Pancreas (tissue), 10 donors: ENCODE measurements around the gene MST1R. TPM values are rescaled to one million over a fixed set of nuclear protein-coding genes. Genes with fewer than 3 reads are reported as not detected.

Source experiments
- ATAC-seq, 4 donors: fragments of 200-7000 bp; cut with Tn5 transposase; one replicate each; pipeline versions ENCODE4 v1.8.0 to v1.9.1; 2020; ENCODE audit warnings: mild to moderate bottlenecking in 4 of 4, moderate library complexity in 4 of 4
- DNase-seq, 6 donors: peaks; one replicate each; pipeline ENCODE4 v3.0.0-alpha.2; 2020
- FAIRE-seq: peaks from 2 replicates; lab custom pipeline; 2012; peaks lifted over from hg19 to GRCh38; lab: Jason Lieb, UNC
- H3K27ac ChIP-seq, 4 donors: fragments of 200-600 bp; sonication (generic); 1 replicate in 3 of 4; 2 replicates in 1 of 4; pipeline versions ENCODE4 v1.5.0 to v1.8.0; 2020
- H3K27me3 ChIP-seq, 4 donors: fragments of 200-600 bp; one replicate each; pipeline ENCODE4 v1.8.0; 2021
- H3K36me3 ChIP-seq, 3 donors: fragments of 200-600 bp; sonication (generic) in 1 of 3; one replicate each; pipeline versions ENCODE4 v1.5.0 to v1.8.0; 2020 to 2021
- H3K4me1 ChIP-seq, 3 donors: fragments of 200-600 bp; one replicate each; pipeline ENCODE4 v1.8.0; 2021
- H3K4me3 ChIP-seq, 4 donors: fragments of 200-600 bp; sonication (generic) in 2 of 4; one replicate each; pipeline versions ENCODE4 v1.5.0 to v1.8.0; 2020 to 2021
- H3K9me3 ChIP-seq, 4 donors: fragments of 200-600 bp; one replicate each; pipeline ENCODE4 v1.8.0; 2021
- WGBS, 2 donors: extraction: QIAGEN DNeasy Blood & Tissue Kit; methylation state at CpG; one replicate each; pipeline ENCODE4 v1.1.7; 2013; 5-methylcytosine and 5-hydroxymethylcytosine counted together
- intact Hi-C, 3 donors: fragments of 100-400 bp; cut with DNase I; formaldehyde crosslinking; loops; one replicate each; pipeline versions ENCODE4 v1.11.1 to v1.14.2; 2022
- polyA plus RNA-seq, 2 donors: library from polyadenylated mRNA; stranded (reverse); fragments of 200-250 nt; gene quantifications; one replicate each; pipeline ENCODE4 v1.2.3, GENCODE V29; 2013
- total RNA-seq, 6 donors: library from RNA; stranded (reverse); fragmentation: NEBNext Ultra II Directional in 4 of 6; extraction: Animal tissue kit (Norgen Biotek cat#: 25700) in 4 of 6; gene quantifications; one replicate each; pipeline versions ENCODE4 v1.2.1 to v1.2.4, GENCODE V29; 2021 to 2023
- TF ChIP-seq, protein P1 (sequence below), 4 donors: fragments of 200-600 bp; sonication (generic) in 3 of 4; IDR thresholded peaks; one replicate each; pipeline versions ENCODE4 v1.5.0 to v1.8.0; 2021; ENCODE audit warnings: antibody characterized with exemption in 4 of 4
- donor health status: healthy with polysubstance abuse.
- donor health status: DM: no; HTN: no; CAD: no; lungs with moderate emphysema.
- donor health status: DM: no; HTN: no; CAD: no.
- donor health status: control.
- donor health status: control.
- donor health status: Bipolar disorder and iron deficiency.
- donor health status: DM: yes; HTN: yes; CAD: no.
- donor health status: DM: no; HTN: no; CAD: no.
- donor health status: DM: no; HTN: no; CAD: no.
- donor health status: DM: yes; HTN: yes; CAD: no.

MST1R gene
- total and polyA plus RNA-seq, 8 donors = 4.9 to 14.7 (median 7.0) TPM

DNA sequence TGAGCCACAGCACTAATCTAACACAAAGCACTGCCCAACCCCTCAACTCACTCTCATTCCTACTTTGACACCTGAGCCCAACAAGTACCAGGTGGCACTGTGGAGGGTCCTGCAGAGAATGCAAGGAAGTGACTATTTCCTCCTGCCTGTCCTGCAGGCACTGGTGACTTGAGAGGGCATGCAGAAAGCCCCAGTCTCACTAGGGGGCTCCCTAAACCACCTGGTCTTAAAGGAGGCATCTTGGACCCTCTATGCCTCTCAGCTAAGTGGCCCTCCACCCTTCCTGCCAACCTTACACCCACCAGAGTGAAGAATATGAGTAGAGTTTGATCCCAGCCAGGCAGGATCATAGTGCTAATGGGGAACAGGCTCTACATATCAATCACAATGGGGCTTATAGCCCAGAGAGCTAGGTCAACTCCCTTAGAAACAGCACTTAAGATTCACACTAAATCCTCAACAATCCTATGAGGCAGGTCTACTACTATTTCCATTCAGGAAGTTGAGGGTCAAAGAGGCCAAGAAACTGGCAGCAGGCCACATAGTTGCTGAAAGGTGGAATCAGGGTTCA is 62.5 kb downstream of the MST1R start:
- no peak for DNase-seq
- Histone ChIP-seq H3K4me1 (no peaks in the 10 kb centered on the region), H3K9me3 (no peaks in the 10 kb centered on the region), H3K27ac (no peak overlapping the region), H3K27me3 (no peaks in the 10 kb centered on the region), H3K4me3 (no peak overlapping the region), H3K36me3 (no peaks in the 10 kb centered on the region)
- TF ChIP-seq, protein P1, sequence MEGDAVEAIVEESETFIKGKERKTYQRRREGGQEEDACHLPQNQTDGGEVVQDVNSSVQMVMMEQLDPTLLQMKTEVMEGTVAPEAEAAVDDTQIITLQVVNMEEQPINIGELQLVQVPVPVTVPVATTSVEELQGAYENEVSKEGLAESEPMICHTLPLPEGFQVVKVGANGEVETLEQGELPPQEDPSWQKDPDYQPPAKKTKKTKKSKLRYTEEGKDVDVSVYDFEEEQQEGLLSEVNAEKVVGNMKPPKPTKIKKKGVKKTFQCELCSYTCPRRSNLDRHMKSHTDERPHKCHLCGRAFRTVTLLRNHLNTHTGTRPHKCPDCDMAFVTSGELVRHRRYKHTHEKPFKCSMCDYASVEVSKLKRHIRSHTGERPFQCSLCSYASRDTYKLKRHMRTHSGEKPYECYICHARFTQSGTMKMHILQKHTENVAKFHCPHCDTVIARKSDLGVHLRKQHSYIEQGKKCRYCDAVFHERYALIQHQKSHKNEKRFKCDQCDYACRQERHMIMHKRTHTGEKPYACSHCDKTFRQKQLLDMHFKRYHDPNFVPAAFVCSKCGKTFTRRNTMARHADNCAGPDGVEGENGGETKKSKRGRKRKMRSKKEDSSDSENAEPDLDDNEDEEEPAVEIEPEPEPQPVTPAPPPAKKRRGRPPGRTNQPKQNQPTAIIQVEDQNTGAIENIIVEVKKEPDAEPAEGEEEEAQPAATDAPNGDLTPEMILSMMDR (IDR thresholded peaks at IDR 0.05) = no peak
- intact Hi-C loops = loop anchor here in 2 of 3 donors (5.0 to 10.0 kb wide), 3 partner anchors 34 to 139 kb away; no protein-coding TSS in a partner anchor
- no peak for FAIRE-seq
- ATAC-seq = no peak

DNA sequence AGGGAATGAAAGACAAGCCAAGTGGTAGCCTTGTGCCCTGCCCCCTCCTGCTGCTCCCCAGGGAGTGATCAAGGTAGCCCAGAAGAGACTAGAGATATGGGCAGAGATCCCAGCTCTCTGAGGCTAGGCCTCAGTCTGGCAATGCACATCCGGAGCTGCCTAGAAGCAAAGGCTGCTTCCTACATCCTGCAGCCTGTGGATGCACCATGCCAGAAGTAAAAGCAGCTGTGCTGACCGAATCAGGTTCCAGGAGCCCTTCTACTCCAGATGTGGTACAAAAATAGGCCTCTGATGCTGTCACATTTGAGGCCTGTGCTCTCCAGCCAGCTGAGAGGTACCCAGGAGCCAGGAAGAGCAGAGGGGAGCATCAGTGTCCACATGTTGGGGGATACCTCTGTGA is 63.3 kb downstream of the MST1R start:
- WGBS, 2 donors = 75 to 82% methylated on average over 2 of the region's 2 CpGs
- Histone ChIP-seq H3K27ac (no peak overlapping the region), H3K4me3 (no peak overlapping the region), H3K4me1 (no peaks in the 10 kb centered on the region), H3K27me3 (no peaks in the 10 kb centered on the region), H3K9me3 (no peaks in the 10 kb centered on the region), H3K36me3 (no peaks in the 10 kb centered on the region)
- DNase-seq (no peak), FAIRE-seq (no peak), ATAC-seq (no peak)
- TF ChIP-seq, protein P1 (IDR thresholded peaks at IDR 0.05) = no peak
- intact Hi-C loops = loop anchor here in 2 of 3 donors (5.0 to 10.0 kb wide), 3 partner anchors 33 to 138 kb away; no protein-coding TSS in a partner anchor

DNA sequence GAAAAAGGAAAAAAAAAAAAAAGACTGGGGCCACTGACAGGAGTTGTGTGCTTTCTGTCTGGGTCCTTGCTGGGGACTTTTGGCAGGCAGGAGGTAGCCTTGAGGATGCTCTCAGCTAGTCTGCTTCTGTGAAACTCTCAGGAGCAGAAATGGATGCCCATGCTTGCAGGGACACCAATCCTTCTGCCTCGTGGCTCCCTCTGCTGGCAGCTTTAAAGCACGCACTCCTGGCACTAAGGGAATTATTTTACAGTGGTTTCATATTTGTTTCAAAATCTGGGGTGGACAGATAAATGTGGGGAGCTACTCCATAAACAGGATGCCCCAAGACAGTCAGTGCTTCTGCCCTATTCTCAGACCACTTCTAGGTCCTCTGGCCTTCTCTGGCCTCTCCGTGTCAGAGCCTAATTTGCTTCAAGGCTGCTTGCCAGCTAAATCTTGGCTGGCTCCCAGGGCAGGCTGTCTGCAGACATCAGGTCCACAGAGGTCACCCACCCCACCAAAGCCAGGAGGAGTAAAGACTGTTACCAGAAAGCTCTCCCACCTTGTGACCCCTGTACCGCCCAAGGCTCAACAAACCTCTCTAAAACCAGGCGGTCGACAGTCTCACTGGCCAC is 64.4 kb downstream of the MST1R start:
- FAIRE-seq (no peak), DNase-seq (peak; percentile 59 to 87 (median 76)), ATAC-seq (peak; percentile 84 to 98 (median 95))
- no peaks in the 10 kb centered on the region for H3K9me3 ChIP-seq
- TF ChIP-seq, protein P1 (IDR thresholded peaks at IDR 0.05) = peak; percentile 69 to 79 (median 76)
- no peaks in the 10 kb centered on the region for H3K36me3 ChIP-seq
- no peaks in the 10 kb centered on the region for H3K4me1 ChIP-seq
- no peak overlapping the region for H3K4me3 ChIP-seq
- no peaks in the 10 kb centered on the region for H3K27me3 ChIP-seq
- no peak overlapping the region for H3K27ac ChIP-seq
- intact Hi-C loops = loop anchor here in 1 of 3 donors (5.0 kb wide), 1 partner anchor 37 kb away; the partner anchor contains the start of gene INKA1
- 41 to 45% methylated on average over 6 of the region's 6 CpGs for WGBS, 2 donors

Other genes with a start within 250 kb of the MST1R start
- 10 to 100 TPM; 41.2 to 57.3 (median 49.3) TPM for gene APEH, start 229.5 kb downstream of the MST1R start, total RNA-seq
- gene APEH, start 229.5 kb downstream of the MST1R start, polyA plus RNA-seq = 10 to 100 TPM; 26.1 to 39.3 TPM
- 10 to 100 TPM; 17.2 to 36.5 (median 21.6) TPM for gene MST1, start 214.4 kb downstream of the MST1R start, total RNA-seq
- 100 to 1,000 TPM in 1 of 2 donors, 10 to 100 TPM in 1; 83.0 to 150 TPM for gene MST1, start 214.4 kb downstream of the MST1R start, polyA plus RNA-seq
- 10 to 100 TPM; 13.5 to 27.6 (median 18.3) TPM for gene RNF123, start 214.3 kb downstream of the MST1R start, total RNA-seq
- 10 to 100 TPM; 21.8 to 24.3 TPM for gene RNF123, start 214.3 kb downstream of the MST1R start, polyA plus RNA-seq
- gene AMIGO3, start 184.2 kb downstream of the MST1R start, total RNA-seq = not detected
- gene AMIGO3, start 184.2 kb downstream of the MST1R start, polyA plus RNA-seq = 1 to 10 TPM; 3.9 to 4.0 TPM
- gene GMPPB, start 179.9 kb downstream of the MST1R start, total RNA-seq = 10 to 100 TPM; 22.4 to 46.7 (median 31.4) TPM
- gene GMPPB, start 179.9 kb downstream of the MST1R start, polyA plus RNA-seq = 10 to 100 TPM; 35.9 to 38.1 TPM
- 10 to 100 TPM; 12.0 to 28.5 (median 17.1) TPM for gene IP6K1, start 117.3 kb downstream of the MST1R start, total RNA-seq
- 10 to 100 TPM; 11.2 to 13.3 TPM for gene IP6K1, start 117.3 kb downstream of the MST1R start, polyA plus RNA-seq
- not detected for gene CDHR4, start 104.0 kb downstream of the MST1R start, total RNA-seq
- gene CDHR4, start 104.0 kb downstream of the MST1R start, polyA plus RNA-seq = not detected
- 1 to 10 TPM in 1 of 6 donors, under 1 TPM in 5; 0.55 to 1.4 (median 0.62) TPM for gene INKA1, start 100.6 kb downstream of the MST1R start, total RNA-seq
- 1 to 10 TPM; 1.6 to 2.0 TPM for gene INKA1, start 100.6 kb downstream of the MST1R start, polyA plus RNA-seq
- gene UBA7, start 89.9 kb downstream of the MST1R start, total RNA-seq = 10 to 100 TPM; 17.7 to 63.9 (median 28.8) TPM
- 10 to 100 TPM; 72.9 to 86.2 TPM for gene UBA7, start 89.9 kb downstream of the MST1R start, polyA plus RNA-seq
- gene TRAIP, start 47.3 kb downstream of the MST1R start, total RNA-seq = 1 to 10 TPM in 2 of 6 donors, under 1 TPM in 4; 0.79 to 2.5 (median 0.84) TPM
- 1 to 10 TPM; 1.4 to 2.3 TPM for gene TRAIP, start 47.3 kb downstream of the MST1R start, polyA plus RNA-seq
- gene CAMKV, start 34.0 kb downstream of the MST1R start, total RNA-seq = under 1 TPM in 2 of 6 donors, not detected in 4; 0.19 to 0.22 TPM
- gene CAMKV, start 34.0 kb downstream of the MST1R start, polyA plus RNA-seq = under 1 TPM in 1 of 2 donors, not detected in 1; 0.42 TPM
- gene MON1A, start 25.9 kb upstream of the MST1R start, total RNA-seq = 1 to 10 TPM; 2.3 to 5.4 (median 4.2) TPM
- 1 to 10 TPM; 7.5 to 7.7 TPM for gene MON1A, start 25.9 kb upstream of the MST1R start, polyA plus RNA-seq
- gene RBM6, start 36.3 kb upstream of the MST1R start, total RNA-seq = 10 to 100 TPM; 24.9 to 64.1 (median 41.7) TPM
- 100 to 1,000 TPM; 245 to 249 TPM for gene RBM6, start 36.3 kb upstream of the MST1R start, polyA plus RNA-seq
- gene RBM5, start 185.0 kb upstream of the MST1R start, total RNA-seq = 10 to 100 TPM; 42.5 to 96.9 (median 65.1) TPM
- gene RBM5, start 185.0 kb upstream of the MST1R start, polyA plus RNA-seq = 100 to 1,000 TPM in 1 of 2 donors, 10 to 100 TPM in 1; 97.2 to 186 TPM